IMR-90 (cell line): ENCODE data around the gene PLSCR5. TPM values are rescaled to one million over a fixed set of nuclear protein-coding genes. Genes with fewer than 3 reads are reported as not detected.

Experiments
- ATAC-seq: fragments of 200-7000 bp; cut with Tn5 transposase; 2 replicates; pipeline ENCODE4 v1.9.1; 2020; ENCODE audit warnings: low read depth, mild to moderate bottlenecking, moderate library complexity
- BruUV-seq: library from RNA; stranded (reverse); fragments of 400-500 nt; replicated peaks from 2 replicates; lab custom pipeline; 2021; lab: Mats Ljungman, UMichigan
- CTCF ChIA-PET: fragments of 300-600 bp; formaldehyde crosslinking; extraction: SDS; loops from one replicate; lab custom pipeline; 2021; ENCODE audit warnings: antibody characterized with exemption; lab: Yijun Ruan, JAX
- POLR2A ChIA-PET: fragments of 300-600 bp; sonication (Branson Sonifier 250); formaldehyde crosslinking; loops from one replicate; lab custom pipeline; 2022; ENCODE audit warnings: antibody characterized with exemption; ENCODE audit not compliant: unreplicated experiment; lab: Charles Lee
- DNase-seq: peaks from one replicate; pipeline ENCODE4 v3.0.0; 2013
- H2AFZ ChIP-seq: replicated peaks from 2 replicates; pipeline ENCODE3; 2013; ENCODE audit warnings: low read length, mild to moderate bottlenecking; ENCODE audit not compliant: poor library complexity
- H2AK5ac ChIP-seq: 2 replicates; pipeline ENCODE4 v1.6.1; 2013; ENCODE audit warnings: low read depth, low read length, inconsistent platforms
- H2AK9ac ChIP-seq: replicated peaks from 2 replicates; pipeline ENCODE3; 2013; ENCODE audit warnings: mild to moderate bottlenecking, low read depth, low read length, moderate library complexity; ENCODE audit not compliant: poor library complexity
- H2BK120ac ChIP-seq: 2 replicates; pipeline ENCODE4 v1.6.1; 2013; ENCODE audit warnings: low read depth, low read length, inconsistent platforms
- H2BK15ac ChIP-seq: 3 replicates; pipeline ENCODE4 v1.6.1; 2013; ENCODE audit warnings: low read depth, low read length, inconsistent platforms
- H2BK20ac ChIP-seq: 2 replicates; pipeline ENCODE4 v1.6.1; 2013; ENCODE audit warnings: low read depth, mild to moderate bottlenecking, inconsistent platforms, low read length, moderate library complexity
- H2BK5ac ChIP-seq: 2 replicates; pipeline ENCODE4 v1.6.1; 2013; ENCODE audit warnings: mild to moderate bottlenecking, low read depth, low read length, inconsistent platforms; ENCODE audit not compliant: poor library complexity, severe bottlenecking
- H3K14ac ChIP-seq: replicated peaks from 2 replicates; pipeline ENCODE4 v1.6.1; 2013; ENCODE audit warnings: low read depth, low read length, inconsistent platforms
- H3K18ac ChIP-seq: 2 replicates; pipeline ENCODE4 v1.6.1; 2013; ENCODE audit warnings: low read depth, low read length, control low read depth
- H3K23ac ChIP-seq: 2 replicates; pipeline ENCODE4 v1.6.1; 2013; ENCODE audit warnings: low read depth, low read length, inconsistent platforms
- H3K27ac ChIP-seq: 2 replicates; pipeline ENCODE4 v1.5.1; 2013; ENCODE audit warnings: mild to moderate bottlenecking, control low read depth, low read length; ENCODE audit not compliant: insufficient read depth
- H3K27me3 ChIP-seq: 2 replicates; pipeline ENCODE4 v1.6.1; 2013; ENCODE audit warnings: low read length; ENCODE audit not compliant: control insufficient read depth, insufficient read depth
- H3K36me3 ChIP-seq: 2 replicates; pipeline ENCODE4 v1.6.1; 2013; ENCODE audit warnings: low read length, mixed read lengths; ENCODE audit not compliant: control insufficient read depth, insufficient read depth
- H3K4ac ChIP-seq: 2 replicates; pipeline ENCODE4 v1.6.1; 2013; ENCODE audit warnings: low read depth, low read length, inconsistent platforms
- H3K4me1 ChIP-seq: 2 replicates; pipeline ENCODE4 v1.6.1; 2013; ENCODE audit warnings: low read length, mixed read lengths; ENCODE audit not compliant: control insufficient read depth, insufficient read depth
- H3K4me2 ChIP-seq: 2 replicates; pipeline ENCODE4 v1.6.1; 2013; ENCODE audit warnings: low read depth, mild to moderate bottlenecking, control low read depth, low read length, moderate library complexity
- H3K4me3 ChIP-seq: 2 replicates; pipeline ENCODE4 v1.5.1; 2013; ENCODE audit warnings: low read depth, mild to moderate bottlenecking, control low read depth, low read length, moderate library complexity; ENCODE audit not compliant: insufficient read depth
- H3K56ac ChIP-seq: 2 replicates; pipeline ENCODE4 v1.6.1; 2013; ENCODE audit warnings: low read length, inconsistent platforms; ENCODE audit not compliant: insufficient read depth; ENCODE audit errors: extremely low read depth
- H3K79me1 ChIP-seq, 2 experiments: 2 replicates each; pipeline ENCODE4 v1.6.1; 2013; ENCODE audit warnings: low read length in 2 of 2, inconsistent platforms in 1 of 2, low read depth in 1 of 2
- H3K9ac ChIP-seq: 2 replicates; pipeline ENCODE4 v1.6.1; 2013; ENCODE audit warnings: low read depth, low read length, control low read depth
- H3K9me1 ChIP-seq: 2 replicates; pipeline ENCODE4 v1.6.1; 2013; ENCODE audit warnings: low read length, inconsistent platforms; ENCODE audit not compliant: insufficient read depth
- H3K9me3 ChIP-seq: 2 replicates; pipeline ENCODE4 v1.6.1; 2013; ENCODE audit warnings: low read length; ENCODE audit not compliant: control insufficient read depth, insufficient read depth
- H4K20me1 ChIP-seq: 2 replicates; pipeline ENCODE4 v1.6.1; 2013; ENCODE audit warnings: low read length, inconsistent platforms; ENCODE audit not compliant: insufficient read depth
- H4K5ac ChIP-seq: 2 replicates; pipeline ENCODE4 v1.6.1; 2013; ENCODE audit warnings: mild to moderate bottlenecking, low read depth, low read length, control low read depth
- H4K8ac ChIP-seq, 2 experiments: 2 replicates each; pipeline ENCODE4 v1.6.1; 2013; ENCODE audit warnings: low read depth in 2 of 2, low read length in 2 of 2, control low read depth in 1 of 2, inconsistent platforms in 1 of 2
- H4K91ac ChIP-seq: 2 replicates; pipeline ENCODE4 v1.6.1; 2013; ENCODE audit warnings: low read depth, low read length, inconsistent platforms; ENCODE audit not compliant: insufficient read depth
- BHLHE40 ChIP-seq: fragments of 150-350 bp; IDR thresholded peaks from 2 replicates; pipeline ENCODE4 v1.6.1; 2016; ENCODE audit warnings: mild to moderate bottlenecking, low read depth, low read length
- CEBPB ChIP-seq: IDR thresholded peaks from 2 replicates; pipeline ENCODE4 v1.6.1; 2012; ENCODE audit warnings: low read depth, low read length, improper control_type of control experiment
- CHD1 ChIP-seq: IDR thresholded peaks from 2 replicates; pipeline ENCODE4 v1.6.1; 2012; ENCODE audit warnings: low read depth, low read length, improper control_type of control experiment
- CTCF ChIP-seq: conservative IDR thresholded peaks from 2 replicates; pipeline ENCODE4 v1.5.1; 2012; ENCODE audit warnings: mild to moderate bottlenecking, low read depth, low read length, improper control_type of control experiment
- ELK1 ChIP-seq: fragments of 150-350 bp; IDR thresholded peaks from 2 replicates; pipeline ENCODE4 v1.6.1; 2016; ENCODE audit warnings: low read depth, mild to moderate bottlenecking, low read length, moderate library complexity, borderline replicate concordance
- FOS ChIP-seq: fragments of 150-350 bp; IDR thresholded peaks from 2 replicates; pipeline ENCODE4 v1.6.1; 2016; ENCODE audit warnings: low read depth, low read length
- MAFK ChIP-seq: IDR thresholded peaks from 2 replicates; pipeline ENCODE4 v1.6.1; 2012; ENCODE audit warnings: low read depth, low read length, improper control_type of control experiment
- MAZ ChIP-seq: IDR thresholded peaks from 2 replicates; pipeline ENCODE4 v1.6.1; 2012; ENCODE audit warnings: low read depth, mild to moderate bottlenecking, low read length, improper control_type of control experiment, moderate library complexity, borderline replicate concordance
- MXI1 ChIP-seq: IDR thresholded peaks from 2 replicates; pipeline ENCODE4 v1.6.1; 2012; ENCODE audit warnings: low read depth, mild to moderate bottlenecking, low read length, moderate library complexity, borderline replicate concordance
- NFE2L2 ChIP-seq: fragments of 150-350 bp; IDR thresholded peaks from 2 replicates; pipeline ENCODE4 v1.6.1; 2016; ENCODE audit warnings: low read depth, mild to moderate bottlenecking, low read length
- POLR2A ChIP-seq: IDR thresholded peaks from 2 replicates; pipeline ENCODE4 v1.6.1; 2012; ENCODE audit warnings: mild to moderate bottlenecking, low read depth, low read length
- RAD21 ChIP-seq: IDR thresholded peaks from 2 replicates; pipeline ENCODE4 v1.6.1; 2012; ENCODE audit warnings: low read length, improper control_type of control experiment
- RCOR1 ChIP-seq: IDR thresholded peaks from 2 replicates; pipeline ENCODE4 v1.6.1; 2012; ENCODE audit warnings: mild to moderate bottlenecking, low read length, improper control_type of control experiment; ENCODE audit not compliant: insufficient replicate concordance
- RFX5 ChIP-seq: IDR thresholded peaks from 2 replicates; pipeline ENCODE4 v1.8.0; 2012; ENCODE audit warnings: low read depth, mild to moderate bottlenecking, low read length, moderate library complexity
- SMC3 ChIP-seq: fragments of 150-350 bp; IDR thresholded peaks from 2 replicates; pipeline ENCODE4 v1.6.1; 2016; ENCODE audit warnings: low read depth, mild to moderate bottlenecking, antibody characterized with exemption, low read length, moderate library complexity
- USF2 ChIP-seq: fragments of 150-350 bp; IDR thresholded peaks from 2 replicates; pipeline ENCODE4 v1.6.1; 2017; ENCODE audit warnings: mild to moderate bottlenecking, antibody characterized with exemption, low read length, low read depth
- WGBS, 2 experiments: methylation state at CpG; one replicate each; pipeline versions ENCODE4 v1.1.5 to v1.1.7; 2013; ENCODE audit warnings: missing lambda C conversion rate in 2 of 2; ENCODE audit not compliant: insufficient read length in 1 of 2; ENCODE audit errors: extremely low coverage in 2 of 2; 5-methylcytosine and 5-hydroxymethylcytosine counted together
- dilution Hi-C: fragments of 300-500 bp; cut with HindIII; formaldehyde crosslinking; loops from one replicate; pipeline ENCODE4 v1.14.3; 2018; ENCODE audit warnings: low sequenced_read_pairs; ENCODE audit not compliant: unreplicated experiment
- in situ Hi-C: fragments of 300-500 bp; cut with MboI; formaldehyde crosslinking; loops from 3 replicates; pipeline ENCODE4 v1.14.3; 2019; ENCODE audit warnings: low sequenced_read_pairs, inconsistent platforms, mixed read lengths
- intact Hi-C: fragments of 100-400 bp; cut with micrococcal nuclease; formaldehyde crosslinking; loops from 2 replicates; pipeline ENCODE4 v1.10.0; 2022
- polyA plus RNA-seq, 3 experiments: library from polyadenylated mRNA; depleted of rRNA; stranded (reverse); fragments of >200 nt; gene quantifications; 2 replicates each; pipeline ENCODE4 v1.2.3, GENCODE V29; 2012; ENCODE audit warnings: low replicate concordance in 1 of 3
- total RNA-seq: library from RNA; depleted of rRNA; stranded (reverse); fragments of >200 nt; gene quantifications from 2 replicates; pipeline ENCODE4 v1.2.3, GENCODE V29; 2012

PLSCR5 gene
- total and polyA plus RNA-seq, 2 of the 4 experiments (the other 2 are of a cell fraction): not detected

DNA sequence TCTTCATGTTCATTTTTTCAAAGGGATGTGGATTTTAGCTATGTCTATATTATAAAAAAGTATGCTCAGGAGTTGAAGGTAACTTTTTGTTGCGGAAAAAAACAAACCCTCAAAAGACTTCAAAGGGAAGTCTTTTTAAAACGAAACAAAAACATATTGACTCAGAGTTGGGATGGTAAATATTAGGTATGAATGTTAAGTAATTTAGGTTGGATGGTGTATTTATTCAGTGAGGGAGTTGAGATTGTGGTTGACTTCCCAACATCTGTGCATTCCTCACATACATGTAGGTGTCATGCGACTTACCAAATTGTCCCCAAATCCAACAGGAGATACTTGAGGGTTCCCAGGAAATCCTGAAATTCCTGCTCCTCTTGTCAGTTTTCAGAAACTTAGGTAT is 32.7 kb upstream of the PLSCR5 start:
- TF ChIP-seq USF2 (no peak), RFX5 (no peak), CTCF (no peak), RAD21 (no peak), MAFK (no peak), MAZ (no peak), BHLHE40 (no peak), ELK1 (no peak), POLR2A (no peak), FOS (no peak), RCOR1 (no peak), CEBPB (no peak), NFE2L2 (no peak), SMC3 (no peak), MXI1 (no peak), CHD1 (no peak)
- Histone ChIP-seq H3K9me3 (no peaks in the 10 kb centered on the region), H3K79me1 (no peaks in the 10 kb centered on the region), H2AK5ac (no peak overlapping the region), H4K20me1 (no peaks in the 10 kb centered on the region), H3K36me3 (no peaks in the 10 kb centered on the region), H3K9ac (no peak overlapping the region), H3K4me2 (no peak overlapping the region), H2BK15ac (no peak overlapping the region), H3K4me3 (no peak overlapping the region), H3K9me1 (no peaks in the 10 kb centered on the region), H2BK120ac (no peak overlapping the region), H4K91ac (no peak overlapping the region), H4K5ac (no peak overlapping the region), H3K14ac (no peak overlapping the region), H2AFZ (no peak overlapping the region), H2BK20ac (no peak overlapping the region), H2BK5ac (no peak overlapping the region), H3K27me3 (no peaks in the 10 kb centered on the region), H3K56ac (no peak overlapping the region), H3K23ac (no peak overlapping the region), H3K4ac (no peak overlapping the region), H3K18ac (no peak overlapping the region), H3K4me1 (no peaks in the 10 kb centered on the region), H2AK9ac (no peak overlapping the region), H4K8ac (no peak overlapping the region), H3K27ac (no peak overlapping the region)
- ATAC-seq: no peak
- intact Hi-C loops (no loop called here), dilution Hi-C loops (no loop called here), in situ Hi-C loops (no loop called here)
- ChIA-PET POLR2A (no interaction called here), CTCF (interaction anchor here (1.1 to 1.8 kb wide), 2 partner anchors 47 to 71 kb away, joined by 5 read pairs; no protein-coding TSS in a partner anchor)
- no TSS peak for BruUV-seq
- no CpG with 5 or more reads among the region's 3 CpGs for WGBS, 2 experiments
- no peak for DNase-seq
